ENCODE results near the gene SYT8. TPM values are rescaled to one million over a fixed set of nuclear protein-coding genes. Genes with fewer than 3 reads are reported as not detected.

Gene SYT8
- total RNA-seq, 1 donor from 2014 or later: 6.7 TPM

DNA sequence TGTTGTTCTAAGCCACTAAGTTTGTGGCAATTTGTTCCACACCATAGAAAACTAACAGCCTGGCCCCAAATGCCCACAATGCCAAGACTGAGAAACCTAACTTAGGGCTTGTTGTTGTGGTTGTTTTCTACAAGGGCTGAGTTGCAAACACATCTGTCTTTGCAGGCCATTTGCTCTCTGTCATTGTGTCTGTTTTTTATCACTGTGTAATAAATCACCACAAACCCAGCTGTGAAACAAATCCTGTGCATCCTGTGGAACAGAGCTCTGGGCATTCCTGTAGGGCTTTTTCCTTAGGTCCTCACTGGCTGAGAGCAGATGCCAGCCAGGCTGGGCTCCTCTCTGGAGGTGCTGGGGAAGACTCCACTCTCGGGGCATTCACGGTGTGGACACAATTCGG, 15.7 kb upstream of the SYT8 start:
- peak; percentile 44 for DNase-seq

DNA sequence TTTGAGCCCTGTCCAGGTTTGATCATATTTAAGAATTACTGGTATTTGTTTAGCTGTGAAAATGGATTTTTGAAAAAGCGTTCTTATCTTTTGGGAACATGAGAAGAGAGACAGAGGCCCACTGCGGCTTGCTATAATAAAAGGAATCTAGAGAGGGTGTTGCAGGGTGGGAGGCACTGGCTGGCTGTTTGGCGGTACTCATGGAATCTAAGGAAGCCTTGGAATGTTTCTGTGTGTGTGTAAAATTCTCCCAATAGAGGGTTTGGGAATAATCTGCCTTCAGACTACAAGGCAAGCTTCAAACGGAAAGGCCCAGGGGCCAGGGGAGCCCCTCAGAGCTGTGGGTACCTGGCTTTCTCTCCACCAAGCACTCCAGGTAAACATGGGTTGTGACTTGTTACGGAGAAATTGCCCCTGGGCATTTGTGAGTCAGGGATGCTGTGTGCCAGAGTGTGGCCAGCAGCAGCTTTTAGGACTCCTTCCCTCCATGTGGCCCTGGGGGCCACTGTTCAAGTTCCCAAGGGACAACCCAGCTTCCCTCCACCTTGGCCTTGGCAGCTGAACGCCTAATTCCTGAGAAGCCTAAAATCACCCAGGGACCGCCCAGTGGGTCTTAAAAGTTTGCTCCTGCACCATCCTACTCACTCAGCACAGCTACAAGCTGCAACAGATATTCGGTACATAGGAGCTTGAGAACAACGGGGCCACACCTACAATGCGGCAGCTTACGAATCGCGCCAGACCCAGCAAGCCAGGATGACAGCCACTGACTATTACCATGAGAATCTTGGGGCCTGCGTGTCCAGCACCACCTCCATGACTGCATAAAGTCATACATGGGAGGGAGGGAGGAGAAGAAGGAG, 14.1 kb upstream of the SYT8 start:
- no peak for DNase-seq

DNA sequence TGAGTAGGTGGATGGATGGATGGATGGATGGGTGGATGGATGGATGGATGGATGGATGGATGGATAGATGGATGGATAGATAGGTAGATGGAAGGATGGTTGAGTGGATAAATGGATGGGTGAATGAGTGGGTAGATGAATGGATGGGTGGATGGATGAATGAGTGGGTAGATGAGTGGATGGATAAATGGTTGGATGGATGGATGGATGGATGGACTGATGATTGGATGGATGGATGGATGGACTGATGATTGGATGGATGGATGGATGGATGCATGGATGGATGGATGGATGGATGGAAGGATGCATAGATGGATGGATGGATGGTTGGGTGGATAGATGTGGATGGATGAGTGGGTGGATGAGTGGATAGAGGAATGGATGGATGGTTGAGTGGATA, 13.2 kb upstream of the SYT8 start:
- no peak for DNase-seq

DNA sequence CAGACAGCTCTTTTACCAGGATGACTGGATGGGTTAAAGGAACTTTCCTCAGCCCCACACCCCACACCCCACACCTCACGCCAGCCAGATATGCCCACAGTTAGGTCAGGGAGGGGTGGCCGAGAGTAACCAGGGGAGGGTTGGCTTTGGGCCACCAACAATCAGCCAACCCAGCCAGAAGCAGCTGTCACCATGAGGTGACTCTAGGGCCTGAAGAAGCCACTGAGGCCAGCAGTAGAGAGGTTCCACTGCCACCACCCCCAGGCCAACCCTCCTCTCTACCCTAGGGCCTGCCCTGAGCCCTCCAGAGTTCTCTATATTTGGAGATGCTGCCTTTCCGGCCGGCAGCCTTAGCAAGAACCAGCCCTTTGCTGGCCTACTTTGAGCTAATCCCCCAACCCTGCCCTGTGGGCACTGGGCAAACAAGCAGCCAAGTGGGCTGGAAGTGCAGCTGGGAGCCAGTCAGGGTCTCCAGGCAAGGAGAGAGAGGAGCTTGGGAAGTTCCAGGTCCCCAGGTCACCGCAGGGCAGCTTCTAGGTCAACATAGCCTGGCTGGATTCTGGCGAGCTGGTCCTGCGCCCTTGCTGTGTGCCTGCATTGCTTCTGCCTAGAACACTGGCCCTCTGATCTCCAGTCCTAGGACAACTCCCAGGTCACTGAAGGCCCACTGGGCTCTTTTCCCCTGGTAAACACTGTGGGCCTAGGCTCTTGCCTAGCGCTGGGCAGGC, 12.0 kb upstream of the SYT8 start:
- DNase-seq: no peak

DNA sequence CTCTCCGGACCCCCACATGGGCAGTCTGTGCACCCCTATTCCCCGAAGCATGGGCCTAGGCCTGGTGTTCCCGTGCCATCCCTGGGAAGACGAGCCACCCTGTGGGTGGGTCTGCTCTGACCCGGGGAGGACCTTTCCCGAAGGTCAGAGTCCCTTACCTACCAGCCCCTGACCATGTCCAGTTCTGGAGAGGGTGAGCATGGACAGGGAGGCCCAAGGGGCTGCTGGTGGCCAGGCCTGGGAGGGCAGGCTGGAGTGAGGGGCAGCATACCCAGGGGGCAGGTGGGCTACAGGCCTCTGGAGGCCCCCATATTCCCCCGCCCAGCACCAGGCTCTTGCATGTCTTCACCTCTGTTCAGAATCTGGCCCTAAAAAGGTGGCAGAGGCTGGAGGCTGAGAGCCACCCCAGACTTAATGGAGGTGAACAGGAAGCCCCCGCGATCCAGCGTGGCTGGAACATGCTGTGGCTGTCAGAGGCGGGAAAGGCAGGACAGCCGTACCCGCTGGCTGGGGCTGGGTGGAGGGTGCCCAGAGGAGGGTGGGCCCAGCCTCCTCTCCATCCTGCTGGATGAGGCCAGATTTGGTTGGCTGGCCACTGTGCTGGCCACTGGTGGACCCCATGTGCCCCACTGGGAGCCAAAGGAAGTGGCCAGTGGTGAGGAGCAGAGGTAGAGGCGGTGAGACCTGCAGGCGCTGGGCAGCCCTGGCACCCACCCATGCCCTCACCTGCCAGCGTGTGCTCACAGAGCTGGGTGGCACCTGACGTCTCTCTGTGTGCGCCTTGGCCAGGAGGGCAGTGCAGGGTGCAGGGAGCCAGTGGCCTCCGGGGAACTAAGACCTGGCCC, 11.2 kb upstream of the SYT8 start:
- DNase-seq: no peak

DNA sequence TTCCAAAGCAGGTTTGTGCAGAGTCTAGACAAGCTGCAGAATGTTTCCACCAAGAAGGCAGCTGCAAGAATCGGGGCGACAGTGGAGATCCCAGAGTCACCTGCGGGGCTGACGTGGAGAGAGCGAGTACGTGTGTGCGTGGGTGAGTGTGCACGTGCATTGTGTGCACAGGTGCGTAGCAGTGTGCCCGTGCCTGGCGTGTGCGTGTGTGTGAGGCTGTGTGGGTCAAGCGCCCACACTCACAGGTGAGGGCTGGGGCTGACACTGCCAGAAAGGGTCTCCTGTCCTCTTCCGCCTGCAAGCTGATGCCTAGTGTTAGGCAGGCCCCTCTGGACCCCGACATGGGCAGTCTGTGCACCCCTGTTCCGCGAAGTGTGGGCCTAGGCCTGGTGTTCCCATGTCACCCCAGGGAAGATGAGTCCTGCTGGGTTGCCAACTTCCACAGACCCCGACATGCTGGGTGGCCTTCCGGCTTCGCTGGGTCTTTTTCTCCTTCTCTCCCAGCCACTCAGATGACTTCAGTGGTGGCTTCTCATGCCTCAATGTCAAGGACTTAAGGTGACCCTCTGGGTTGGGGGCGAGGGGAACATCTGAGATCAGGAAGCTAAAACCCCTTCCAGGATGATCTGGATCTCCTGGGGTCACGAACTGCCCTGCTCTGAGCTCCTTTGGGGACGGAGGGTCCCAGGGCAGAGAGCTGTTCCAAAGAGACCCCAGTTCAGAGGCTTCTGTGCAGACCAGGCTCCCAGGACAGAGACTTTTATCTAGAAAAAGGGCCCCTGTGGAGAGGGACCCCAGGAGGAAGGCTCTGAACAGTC, 10.4 kb upstream of the SYT8 start:
- no peak for DNase-seq

DNA sequence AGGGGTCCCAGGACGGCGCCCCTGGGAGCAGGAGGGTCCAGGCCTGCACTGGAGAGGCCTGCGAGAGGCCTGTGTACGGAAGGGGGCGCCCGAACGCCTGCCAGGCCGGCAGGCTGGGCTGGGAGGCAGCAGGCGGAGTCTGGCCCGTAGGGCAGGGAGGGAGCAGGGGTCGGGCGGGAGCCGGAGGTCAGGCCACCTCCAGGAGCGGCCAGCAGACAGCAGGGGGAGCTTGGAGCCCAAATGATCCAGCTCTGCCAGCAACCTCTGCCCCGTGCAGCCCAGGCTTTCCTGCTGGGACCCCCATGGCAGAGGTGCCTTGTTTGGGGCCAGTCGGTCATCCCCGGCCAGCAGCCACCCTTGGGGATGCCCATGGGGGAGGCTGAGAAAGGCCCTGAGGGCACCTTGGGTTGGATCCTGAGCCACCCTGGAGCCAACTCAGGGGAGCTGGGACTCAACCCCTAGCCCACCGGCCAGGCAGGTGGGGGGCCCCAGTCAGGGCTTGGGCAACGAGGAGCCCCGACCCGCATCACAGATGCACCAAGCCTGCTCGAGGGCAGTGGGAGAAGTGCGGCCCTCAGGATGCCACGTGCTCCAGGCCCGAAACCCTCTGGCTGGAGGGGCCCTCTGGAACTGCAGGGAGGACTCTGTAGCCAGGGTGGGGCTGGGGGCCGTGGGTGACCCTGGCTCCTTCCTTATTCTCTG, 9.6 kb upstream of the SYT8 start:
- no peak for DNase-seq

DNA sequence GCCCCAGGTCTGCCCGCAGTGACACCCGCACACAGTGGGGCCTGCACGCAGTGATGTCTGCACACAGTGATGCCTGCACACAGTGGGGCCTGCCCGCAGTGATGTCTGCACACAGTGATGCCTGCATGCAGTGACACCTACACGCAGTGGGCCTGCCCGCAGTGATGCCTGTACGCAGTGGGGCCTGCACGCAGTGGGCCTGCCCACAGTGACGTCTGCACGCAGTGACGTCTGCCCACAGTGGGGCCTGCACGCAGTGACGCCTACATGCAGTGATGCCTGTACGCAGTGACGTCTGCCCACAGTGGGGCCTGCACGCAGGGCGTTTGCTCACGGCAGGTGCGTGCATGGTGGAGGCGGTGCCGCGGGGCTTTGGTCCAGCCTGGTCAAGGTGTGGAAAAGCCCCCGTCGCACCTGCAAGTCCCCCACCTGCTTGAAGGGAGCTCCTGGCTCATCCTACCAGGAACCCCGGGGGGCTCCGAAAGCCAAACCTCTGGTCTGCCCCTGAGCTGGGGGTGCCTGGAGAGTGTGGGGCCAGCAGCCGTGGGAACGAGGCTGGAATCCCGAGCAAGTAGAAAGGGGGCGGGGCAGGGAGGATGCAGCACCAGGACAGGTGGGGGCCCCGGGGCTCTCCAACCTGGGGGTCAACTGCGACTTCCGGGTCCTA, 8.9 kb upstream of the SYT8 start:
- no peak for DNase-seq

DNA sequence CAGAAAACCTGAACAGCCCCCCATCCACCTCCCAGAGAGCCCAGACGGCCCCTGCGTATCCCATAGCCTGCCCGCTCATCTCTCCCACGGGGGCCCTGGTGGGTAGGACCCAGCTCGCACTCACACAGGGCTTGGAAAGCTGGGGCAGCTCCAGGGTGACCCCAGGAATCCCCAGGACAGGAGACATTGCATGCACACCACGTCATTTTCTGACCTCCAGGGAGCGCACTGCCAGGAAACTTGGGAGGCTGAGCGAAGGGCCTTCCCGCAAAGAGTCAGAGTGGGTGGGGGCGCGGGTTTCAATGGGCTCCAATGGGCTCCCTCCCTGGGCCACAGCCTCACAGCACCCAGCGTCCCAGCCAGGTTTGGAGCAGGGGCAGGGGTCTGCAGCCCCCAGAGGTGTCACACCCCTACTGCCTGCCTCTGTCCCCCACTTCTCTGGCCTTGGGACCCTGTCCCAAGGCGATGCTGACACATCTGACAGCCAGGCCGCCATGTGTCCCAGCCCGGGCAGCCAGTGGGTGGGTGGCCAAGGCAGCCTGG, 8.2 kb upstream of the SYT8 start:
- no peak for DNase-seq

DNA sequence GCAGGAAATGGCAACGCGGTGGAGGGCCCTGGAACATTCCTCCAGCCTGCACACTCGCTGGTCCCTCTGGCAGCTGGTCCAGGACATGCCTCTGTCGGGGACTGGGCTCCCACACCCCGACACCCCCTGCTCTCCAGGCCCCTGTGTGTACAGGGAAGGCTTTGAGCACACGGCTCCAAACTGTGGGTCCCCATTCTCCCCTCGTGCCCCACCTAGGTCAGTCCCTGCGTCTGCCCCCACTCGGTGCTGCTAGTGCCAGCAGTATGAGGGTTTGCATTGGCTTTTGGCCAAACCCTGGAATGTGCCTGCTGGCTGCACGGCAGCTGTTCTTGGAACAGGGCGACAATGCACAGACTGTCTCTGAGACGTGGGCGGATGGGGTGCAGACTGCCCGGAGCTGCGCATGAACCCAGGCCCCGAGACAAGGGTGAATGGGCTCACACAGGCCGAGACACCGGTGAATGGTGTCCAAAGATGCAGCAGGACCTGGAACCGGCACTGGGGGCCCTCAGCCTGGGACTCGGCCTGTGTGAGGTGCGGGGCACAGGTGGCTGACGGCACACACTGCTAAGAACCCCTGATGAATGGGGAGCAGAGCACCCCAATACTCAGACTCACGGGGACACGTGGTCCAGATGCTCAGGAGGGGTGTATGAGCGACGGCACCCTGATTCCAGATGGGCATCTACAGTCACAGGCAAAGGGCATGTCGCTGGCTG, 7.5 kb upstream of the SYT8 start:
- peak; percentile 48 for DNase-seq

DNA sequence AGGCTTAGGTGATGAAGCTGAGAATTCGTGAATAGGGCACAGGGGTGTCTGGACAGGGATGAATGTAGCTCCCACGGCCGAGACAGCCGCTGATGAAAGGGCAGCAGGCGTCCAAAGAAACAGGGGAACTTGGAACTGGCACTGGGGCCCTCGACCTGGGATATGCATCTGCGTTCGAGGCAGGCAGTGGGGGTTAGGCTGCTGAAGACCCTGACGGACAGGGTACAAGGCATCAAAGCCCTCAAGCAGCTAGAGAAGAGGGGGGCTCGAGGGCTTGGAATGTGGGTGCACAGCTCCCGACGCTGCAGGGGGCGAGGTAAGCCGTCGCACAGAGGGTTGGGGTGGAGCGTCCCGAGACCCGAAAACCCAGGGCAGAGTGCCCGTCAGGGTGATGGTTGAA, 6.9 kb upstream of the SYT8 start:
- no peak for DNase-seq

DNA sequence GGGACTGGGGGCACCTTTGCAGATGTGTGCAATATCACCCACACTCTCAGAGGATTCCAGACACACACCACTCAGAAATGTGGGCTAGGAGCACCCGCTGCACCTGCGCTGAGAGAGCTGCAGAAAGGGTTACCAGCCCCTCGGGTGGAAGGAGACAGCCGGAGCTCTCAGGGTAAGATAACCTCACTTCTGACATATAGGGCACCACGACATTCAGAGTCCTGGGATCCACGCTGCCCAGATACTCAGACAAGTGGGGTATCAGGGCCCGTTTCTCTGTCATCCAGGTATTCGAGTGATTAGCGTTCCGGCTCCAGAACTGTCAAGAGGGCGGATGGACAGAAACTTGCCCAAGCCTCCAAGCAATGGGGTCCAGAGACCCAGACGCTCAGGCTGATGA, 6.2 kb upstream of the SYT8 start:
- DNase-seq: no peak

DNA sequence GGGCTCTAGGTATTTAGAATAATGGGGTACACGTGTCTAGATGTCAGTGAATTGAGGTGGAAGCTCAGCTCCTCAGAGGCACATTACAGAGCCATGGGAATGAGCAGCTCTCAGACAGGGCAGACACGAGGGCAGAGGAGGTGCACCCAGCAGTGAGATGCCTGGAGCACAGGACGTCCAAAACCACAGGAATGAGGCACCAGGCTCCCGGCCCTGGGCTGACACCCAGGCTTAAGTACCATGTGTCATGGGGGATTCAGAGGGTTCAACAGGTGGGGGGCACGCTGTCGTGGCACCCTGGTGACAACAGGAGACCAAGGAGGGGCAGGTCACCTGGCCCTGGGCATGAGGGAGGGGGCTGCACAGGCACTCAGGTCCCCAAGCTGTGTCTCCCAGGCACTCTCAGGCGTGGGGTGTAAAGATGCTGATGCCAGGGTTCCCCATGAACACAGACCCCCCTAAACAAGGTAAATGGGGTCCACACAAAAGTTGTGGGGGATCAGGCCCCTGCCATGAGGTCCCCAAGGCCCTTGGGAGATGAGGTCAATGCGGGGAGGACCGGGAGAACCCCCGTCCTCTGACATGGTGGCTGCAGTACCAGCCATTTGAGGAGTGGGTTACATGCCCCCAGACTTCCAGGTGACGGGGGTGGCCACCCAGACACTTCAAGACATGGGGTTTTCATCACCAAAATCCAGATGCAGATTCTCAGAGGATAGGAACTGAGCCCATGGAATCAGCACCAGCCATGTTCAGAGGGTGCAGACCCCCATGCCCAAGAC, 5.6 kb upstream of the SYT8 start:
- no peak for DNase-seq

DNA sequence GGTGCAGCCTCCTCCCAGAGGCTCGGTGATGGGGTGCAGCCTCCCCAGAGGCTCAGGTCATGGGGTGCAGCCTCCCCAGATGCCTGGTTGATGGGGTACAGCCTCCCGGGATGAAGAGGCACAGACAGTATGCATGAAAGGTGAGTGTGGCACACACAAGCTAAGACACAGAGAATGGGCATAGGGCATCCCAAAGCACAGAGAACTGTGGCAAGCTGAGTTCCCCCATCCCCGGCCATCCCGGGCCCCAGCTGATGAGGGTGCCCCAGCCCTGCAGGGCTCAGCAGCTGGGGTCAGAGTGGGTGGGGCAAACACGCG, 4.8 kb upstream of the SYT8 start:
- no peak for DNase-seq

DNA sequence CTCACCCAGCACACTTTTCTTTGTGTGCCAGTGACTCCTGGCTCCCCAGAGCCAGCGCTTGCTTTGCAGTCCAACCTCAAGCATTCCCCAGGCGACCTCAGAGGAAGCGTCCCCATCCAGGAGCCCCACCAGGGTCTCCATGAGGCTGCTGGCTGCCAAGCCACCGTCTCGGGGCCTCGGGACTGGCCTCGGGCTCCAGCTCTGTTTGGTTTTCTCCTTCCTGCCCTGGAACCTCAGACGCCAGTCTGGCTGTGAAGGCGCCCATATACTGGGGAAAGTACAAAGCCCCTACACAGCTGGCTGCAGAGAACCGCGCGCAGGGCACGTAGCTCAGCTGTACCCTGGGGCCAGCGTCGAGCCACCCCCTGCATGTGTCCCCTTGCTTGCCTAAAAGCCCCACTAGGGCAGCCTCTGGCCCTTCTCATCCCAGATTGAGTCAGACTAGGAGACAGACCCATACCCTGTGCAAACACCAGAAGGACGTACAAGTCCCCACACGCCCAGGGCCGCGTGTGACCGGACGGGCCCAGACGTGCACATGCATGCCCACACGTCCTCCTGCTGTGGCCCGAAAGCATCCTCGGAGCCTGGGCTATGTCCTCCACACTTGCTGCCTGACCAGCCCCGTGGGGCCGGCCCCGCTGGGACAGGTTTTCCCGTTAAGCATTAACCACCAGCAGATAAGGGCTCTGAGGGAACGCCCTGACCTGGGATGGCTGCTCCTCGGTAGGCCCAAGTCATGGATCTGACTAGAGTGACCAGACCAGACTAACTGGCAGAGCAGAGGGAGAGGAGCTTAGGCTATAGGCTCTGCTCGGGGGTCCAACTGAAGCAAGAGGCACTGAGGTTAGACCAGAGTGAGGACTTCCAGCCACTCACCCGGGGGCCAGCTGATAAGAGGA, 4.2 kb upstream of the SYT8 start:
- no peak for DNase-seq

DNA sequence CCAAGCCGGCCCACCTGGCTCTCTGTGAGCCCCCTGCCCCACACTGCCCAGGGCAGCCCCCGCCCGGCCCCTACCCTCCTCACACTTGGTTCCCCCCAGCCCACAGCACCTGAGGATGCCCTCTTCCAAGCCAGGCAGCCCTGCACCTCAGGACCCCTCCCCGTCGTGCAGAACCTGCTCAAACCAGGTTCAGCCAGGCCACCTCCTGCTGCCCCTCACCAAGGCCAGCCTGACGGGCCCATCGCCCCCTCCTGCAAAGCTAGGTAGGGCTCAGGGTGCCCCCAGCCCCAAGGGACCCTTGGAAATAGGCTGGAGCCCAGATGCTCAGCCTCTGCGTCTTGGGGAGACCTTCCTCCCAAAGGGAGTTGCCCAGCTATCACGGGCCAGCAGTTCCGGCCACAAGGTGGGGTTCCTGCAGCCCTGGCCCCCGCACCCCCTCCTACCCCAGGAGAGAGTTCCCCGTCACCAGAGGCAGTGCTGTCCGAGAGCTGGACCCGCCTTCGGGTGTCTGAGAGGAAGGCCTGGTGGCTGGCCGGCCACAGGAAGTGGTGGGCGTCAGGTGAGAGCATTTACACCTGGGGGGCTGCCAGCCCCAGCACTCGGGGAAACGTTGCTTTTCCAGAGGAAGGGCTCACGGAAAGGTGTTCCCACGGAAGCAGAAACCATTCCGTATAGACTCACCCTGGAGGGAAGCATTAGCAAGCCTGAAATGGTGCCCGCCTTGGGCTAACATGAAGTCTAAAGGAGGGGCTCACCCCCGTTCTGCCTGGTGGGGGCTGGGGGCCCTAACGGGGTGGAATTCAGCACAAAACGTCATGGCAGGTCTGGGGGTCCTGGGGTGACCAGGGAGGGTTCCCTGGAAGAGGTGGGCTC, 3.2 kb upstream of the SYT8 start:
- DNase-seq: no peak
